ENCODE data around the gene LGMN. TPM values are rescaled to one million over a fixed set of nuclear protein-coding genes. Genes with fewer than 3 reads are reported as not detected.

The LGMN gene
- total RNA-seq, 4 donors from 2014 or later: 96.7 to 243 (median 130) TPM

GRCh38 chr14:92680781-92681650 is 67.4 kb downstream of the LGMN start:
- TF ChIP-seq CTCF (IDR thresholded peaks at IDR 0.05; ENCODE audit: low read depth): no peak

GRCh38 chr14:92679246-92679645 is 69.2 kb downstream of the LGMN start:
- TF ChIP-seq CTCF (IDR thresholded peaks at IDR 0.05; ENCODE audit: low read depth): no peak

GRCh38 chr14:92678766-92679165 is 69.7 kb downstream of the LGMN start:
- no peak for TF ChIP-seq CTCF (IDR thresholded peaks at IDR 0.05; ENCODE audit: low read depth)

- no peak for TF ChIP-seq CTCF (IDR thresholded peaks at IDR 0.05; ENCODE audit: low read depth)
Observed at GRCh38 chr14:92677955-92678354, 70.5 kb downstream of the LGMN start.

GRCh38 chr14:92677087-92677668 is 71.2 kb downstream of the LGMN start:
- TF ChIP-seq CTCF (IDR thresholded peaks at IDR 0.05; ENCODE audit: low read depth): no peak

- TF ChIP-seq CTCF (IDR thresholded peaks at IDR 0.05; ENCODE audit: low read depth): no peak
Observed at GRCh38 chr14:92676403-92677086, 71.9 kb downstream of the LGMN start.

- TF ChIP-seq CTCF (IDR thresholded peaks at IDR 0.05; ENCODE audit: low read depth): no peak
Observed at GRCh38 chr14:92675976-92676375, 72.5 kb downstream of the LGMN start.
